Melanocyte of skin (primary cell): ENCODE measurements around the gene ARL4D. TPM values are rescaled to one million over a fixed set of nuclear protein-coding genes. Genes with fewer than 3 reads are reported as not detected.

Source experiments
- small RNA-seq, 2 donors: library from RNA; depleted of rRNA; stranded (forward); fragments of <200 nt; gene quantifications; one replicate each; pipeline ENCODE3, GENCODE V24; 2012
- total RNA-seq, 2 donors: library from RNA; depleted of rRNA; stranded (reverse); fragments of >200 nt; gene quantifications; 2 replicates each; pipeline ENCODE4 v1.2.3, GENCODE V29; 2012

ARL4D gene, protein sequence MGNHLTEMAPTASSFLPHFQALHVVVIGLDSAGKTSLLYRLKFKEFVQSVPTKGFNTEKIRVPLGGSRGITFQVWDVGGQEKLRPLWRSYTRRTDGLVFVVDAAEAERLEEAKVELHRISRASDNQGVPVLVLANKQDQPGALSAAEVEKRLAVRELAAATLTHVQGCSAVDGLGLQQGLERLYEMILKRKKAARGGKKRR
- 1 to 10 TPM; 5.7 to 5.9 TPM for total RNA-seq

GRCh38 chr17:43398724-43399595, at the start of gene ARL4D:
Gene ARL4D, plus strand, starts transcription at chr17:43398993. Its CDS starts 740 bp downstream, at chr17:43399733.

Small RNAs within 50 kb of the gene (small RNA-seq; reads per million reads assigned to genes)
- 0 reads per million in 2 donors for gene RNU6-1137P
- gene RNU6-406P, result 0 reads per million in 2 donors
- 0 reads per million in 2 donors for gene RNU6-470P

Other genes with a start within 250 kb of the ARL4D start
- 10 to 100 TPM; 72.9 to 93.6 TPM for gene NBR1, start 227.8 kb upstream of the ARL4D start, total RNA-seq
- gene TMEM106A, start 187.1 kb upstream of the ARL4D start, total RNA-seq, result 1 to 10 TPM; 2.7 to 4.1 TPM
- not detected for gene CCDC200, start 170.4 kb upstream of the ARL4D start, total RNA-seq
- gene RNU2-1, start 165.0 kb upstream of the ARL4D start, total RNA-seq, result not detected
- gene DHX8, start 85.0 kb downstream of the ARL4D start, total RNA-seq, result 10 to 100 TPM; 42.3 to 48.3 TPM
- gene ETV4, start 147.3 kb downstream of the ARL4D start, total RNA-seq, result 10 to 100 TPM in 1 of 2 donors, 1 to 10 TPM in 1; 4.1 to 28.6 TPM